Stimulated activated CD4-positive, alpha-beta T cell treated with anti-CD3 and anti-CD28 coated beads, TNF-alpha, amount 100 ng/mL, for 4 hours (primary cell): ENCODE results near the gene TMEM154.
A peak's percentile ranks its signal among the peaks of the same experiment; 100 is the strongest.

Experiments used
- DNase-seq, 3 experiments: peaks; one replicate each; pipeline ENCODE4 v3.0.0-alpha.2; 2020; ENCODE audit warnings: low read depth in 3 of 3

The TMEM154 gene

GRCh38 chr4:152696764-152697261 lies 17.0 kb upstream of the TMEM154 start:
- peak in 2 of 3 experiments; percentile 7 to 12 for DNase-seq

GRCh38 chr4:152693871-152694270 lies 14.1 kb upstream of the TMEM154 start:
- no peak for DNase-seq

GRCh38 chr4:152691761-152692160 lies 12.0 kb upstream of the TMEM154 start:
- no peak for DNase-seq

GRCh38 chr4:152690706-152691651 lies 11.2 kb upstream of the TMEM154 start:
- no peak for DNase-seq

GRCh38 chr4:152689615-152690501 lies 10.1 kb upstream of the TMEM154 start:
- DNase-seq = no peak

GRCh38 chr4:152687974-152688599 lies 8.3 kb upstream of the TMEM154 start:
- no peak for DNase-seq

- no peak for DNase-seq
Observed at GRCh38 chr4:152686452-152687013, 6.7 kb upstream of the TMEM154 start.

GRCh38 chr4:152684587-152684986 lies 4.8 kb upstream of the TMEM154 start:
- no peak for DNase-seq

GRCh38 chr4:152684007-152684406 lies 4.2 kb upstream of the TMEM154 start:
- no peak for DNase-seq

- no peak for DNase-seq
Observed at GRCh38 chr4:152682143-152682941, 2.5 kb upstream of the TMEM154 start.

- no peak for DNase-seq
Observed at GRCh38 chr4:152680988-152681603, 1.3 kb upstream of the TMEM154 start.

GRCh38 chr4:152678841-152679240 lies 956 bp downstream of the TMEM154 start:
- no peak for DNase-seq

GRCh38 chr4:152677117-152677516 lies 2.7 kb downstream of the TMEM154 start:
- no peak for DNase-seq

GRCh38 chr4:152676052-152676854 lies 3.5 kb downstream of the TMEM154 start:
- DNase-seq = no peak

GRCh38 chr4:152674359-152674758 lies 5.4 kb downstream of the TMEM154 start:
- DNase-seq = no peak

GRCh38 chr4:152673489-152673888 lies 6.3 kb downstream of the TMEM154 start:
- DNase-seq = no peak

- DNase-seq = no peak
Observed at GRCh38 chr4:152672206-152673092, 7.3 kb downstream of the TMEM154 start.

- no peak for DNase-seq
Observed at GRCh38 chr4:152668338-152668964, 11.3 kb downstream of the TMEM154 start.
